COR-L47 (cell line): Measurements from ENCODE around the gene REP15.
A peak's percentile ranks its signal among the peaks of the same experiment; 100 is the strongest.
"Not testable (repeated sequence)": the region's sequence is repeated elsewhere in the genome, so short reads cannot be mapped to it uniquely, and the experiment has no call there.

Source experiments
- DNase-seq: peaks from one replicate; lab custom pipeline; 2025; lab: John Stamatoyannopoulos, UW

REP15 gene

GRCh38 chr12:27696293-27696652 lies at the start of gene REP15:
REP15 (plus strand) TSS chr12:27696447; CDS start chr12:27696563, 116 bp downstream.
- no peak for DNase-seq

GRCh38 chr12:27650011-27650410 lies 46.2 kb upstream of the REP15 start:
- DNase-seq: no peak

GRCh38 chr12:27651201-27651600 lies 45.0 kb upstream of the REP15 start:
- DNase-seq: no peak

- peak; percentile 38 for DNase-seq
Observed at GRCh38 chr12:27652174-27652763, 44.0 kb upstream of the REP15 start.

- no peak for DNase-seq
Observed at GRCh38 chr12:27653661-27654060, 42.6 kb upstream of the REP15 start.

- not testable (repeated sequence) for DNase-seq
Observed at GRCh38 chr12:27655476-27655875, 40.8 kb upstream of the REP15 start.

GRCh38 chr12:27657296-27657695 lies 39.0 kb upstream of the REP15 start:
- no peak for DNase-seq

DNA sequence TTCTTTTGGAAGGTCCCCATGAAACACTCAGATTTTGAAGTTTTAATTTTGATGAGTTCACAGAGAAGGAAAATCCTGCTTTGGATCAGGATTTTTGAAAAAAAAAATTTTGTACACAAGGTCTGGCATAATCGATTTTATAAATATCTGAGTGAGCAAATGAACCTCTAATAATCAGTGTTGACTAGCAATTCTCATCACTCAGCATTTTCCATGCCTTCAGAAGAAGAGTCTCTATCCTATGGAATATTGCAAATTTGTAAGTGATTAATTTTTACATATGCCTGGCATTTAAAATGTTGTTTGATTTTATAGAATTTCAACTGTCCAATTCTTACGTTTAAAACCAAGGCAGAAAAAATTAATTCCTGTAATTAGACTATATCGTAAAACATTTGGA lies 30.5 kb upstream of the REP15 start:
- DNase-seq: no peak

- DNase-seq: no peak
Observed at GRCh38 chr12:27666510-27666909, 29.7 kb upstream of the REP15 start.

- no peak for DNase-seq
Observed at GRCh38 chr12:27667540-27667939, 28.7 kb upstream of the REP15 start.

DNA sequence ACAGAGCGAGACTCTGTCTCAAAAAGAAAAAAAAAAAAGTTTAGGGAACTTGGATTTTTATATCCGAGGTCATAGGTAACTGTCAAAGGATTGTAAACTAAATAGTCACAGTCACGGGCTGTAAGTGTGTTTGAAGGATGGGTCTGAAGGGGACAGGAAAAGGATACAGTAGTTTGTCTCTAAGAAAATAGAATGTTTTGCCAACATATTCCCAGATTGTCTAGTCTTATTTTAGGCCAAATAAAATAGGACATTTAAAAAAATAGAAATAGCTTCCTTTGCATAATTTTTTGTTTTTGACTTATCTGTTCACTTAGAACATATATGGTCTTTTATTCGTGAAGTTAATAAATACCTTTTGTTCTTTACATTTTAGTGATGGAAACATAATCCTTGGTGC lies 24.2 kb upstream of the REP15 start:
- no peak for DNase-seq

DNA sequence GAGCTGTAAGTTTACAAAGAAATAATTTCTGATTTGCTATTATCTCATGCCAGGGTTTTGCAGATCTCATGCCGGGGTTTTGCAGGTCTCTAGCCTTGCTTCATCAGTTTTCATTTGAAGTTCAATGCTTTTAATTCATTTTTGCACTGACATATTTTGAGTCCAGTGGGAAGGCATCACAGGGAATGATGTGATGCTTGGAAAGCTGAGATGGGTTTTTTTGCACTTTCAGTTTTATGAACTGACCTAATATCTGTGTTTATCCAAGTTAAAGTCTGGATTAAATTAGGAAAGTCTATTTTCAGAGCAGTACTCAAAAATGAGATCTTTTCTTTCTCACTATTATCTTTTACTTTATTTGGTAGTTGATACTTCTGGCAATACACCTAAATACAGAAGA lies 23.6 kb upstream of the REP15 start:
- no peak for DNase-seq

- DNase-seq: no peak
Observed at GRCh38 chr12:27673101-27673718, 23.0 kb upstream of the REP15 start.

- no peak for DNase-seq
Observed at GRCh38 chr12:27674989-27675388, 21.3 kb upstream of the REP15 start.

DNA sequence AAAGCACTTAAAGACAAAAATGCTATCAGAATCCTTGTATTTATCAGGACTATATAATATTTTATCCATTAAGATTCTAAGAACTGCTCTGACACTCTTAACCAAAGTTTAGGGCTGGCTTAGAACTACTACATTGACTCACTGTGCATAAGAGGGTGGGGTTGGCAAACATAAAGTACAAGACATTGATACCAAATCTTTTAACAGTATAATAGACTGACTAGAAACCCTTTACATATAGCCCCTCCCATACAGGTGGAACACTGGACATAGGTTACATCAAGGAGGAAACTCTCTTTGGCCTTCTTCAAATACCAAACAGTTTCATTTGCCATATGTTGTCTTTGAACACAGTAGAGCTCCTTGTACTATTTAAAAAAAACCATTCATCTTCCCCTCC lies 15.6 kb upstream of the REP15 start:
- DNase-seq: no peak

DNA sequence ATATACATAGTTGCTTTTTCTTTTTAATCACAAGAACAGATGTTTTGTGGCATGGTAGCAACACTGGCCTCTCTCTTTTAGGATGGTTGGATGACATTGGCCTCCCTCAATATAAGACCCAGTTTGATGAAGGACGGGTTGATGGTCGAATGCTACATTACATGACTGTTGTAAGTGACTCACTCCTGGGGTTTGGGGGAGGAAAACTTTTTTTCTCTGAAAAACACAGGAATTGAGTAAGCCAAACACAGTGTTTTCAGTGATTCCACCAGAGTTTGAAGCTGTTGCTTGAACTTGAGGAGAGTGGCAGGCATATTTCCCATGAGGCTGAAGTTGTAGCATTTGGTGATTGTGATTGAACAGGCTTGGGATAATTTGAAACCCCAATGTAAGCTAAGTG lies 13.7 kb upstream of the REP15 start:
- DNase-seq: no peak

GRCh38 chr12:27685274-27685673 lies 11.0 kb upstream of the REP15 start:
- DNase-seq: no peak

- DNase-seq: no peak
Observed at GRCh38 chr12:27686147-27686546, 10.1 kb upstream of the REP15 start.

- no peak for DNase-seq
Observed at GRCh38 chr12:27688671-27689070, 7.6 kb upstream of the REP15 start.

- no peak for DNase-seq
Observed at GRCh38 chr12:27689558-27690180, 6.6 kb upstream of the REP15 start.

GRCh38 chr12:27693403-27693802 lies 2.8 kb upstream of the REP15 start:
- no peak for DNase-seq

- DNase-seq: no peak
Observed at GRCh38 chr12:27695556-27696292, 523 bp upstream of the REP15 start.
